Measurements from ENCODE around the gene HSPA12B. TPM values are rescaled to one million over a fixed set of nuclear protein-coding genes. Genes with fewer than 3 reads are reported as not detected.
A peak's percentile ranks its signal among the peaks of the same experiment; 100 is the strongest.

Gene HSPA12B
- total RNA-seq, 1 donor from 2014 or later: 14.6 TPM

DNA sequence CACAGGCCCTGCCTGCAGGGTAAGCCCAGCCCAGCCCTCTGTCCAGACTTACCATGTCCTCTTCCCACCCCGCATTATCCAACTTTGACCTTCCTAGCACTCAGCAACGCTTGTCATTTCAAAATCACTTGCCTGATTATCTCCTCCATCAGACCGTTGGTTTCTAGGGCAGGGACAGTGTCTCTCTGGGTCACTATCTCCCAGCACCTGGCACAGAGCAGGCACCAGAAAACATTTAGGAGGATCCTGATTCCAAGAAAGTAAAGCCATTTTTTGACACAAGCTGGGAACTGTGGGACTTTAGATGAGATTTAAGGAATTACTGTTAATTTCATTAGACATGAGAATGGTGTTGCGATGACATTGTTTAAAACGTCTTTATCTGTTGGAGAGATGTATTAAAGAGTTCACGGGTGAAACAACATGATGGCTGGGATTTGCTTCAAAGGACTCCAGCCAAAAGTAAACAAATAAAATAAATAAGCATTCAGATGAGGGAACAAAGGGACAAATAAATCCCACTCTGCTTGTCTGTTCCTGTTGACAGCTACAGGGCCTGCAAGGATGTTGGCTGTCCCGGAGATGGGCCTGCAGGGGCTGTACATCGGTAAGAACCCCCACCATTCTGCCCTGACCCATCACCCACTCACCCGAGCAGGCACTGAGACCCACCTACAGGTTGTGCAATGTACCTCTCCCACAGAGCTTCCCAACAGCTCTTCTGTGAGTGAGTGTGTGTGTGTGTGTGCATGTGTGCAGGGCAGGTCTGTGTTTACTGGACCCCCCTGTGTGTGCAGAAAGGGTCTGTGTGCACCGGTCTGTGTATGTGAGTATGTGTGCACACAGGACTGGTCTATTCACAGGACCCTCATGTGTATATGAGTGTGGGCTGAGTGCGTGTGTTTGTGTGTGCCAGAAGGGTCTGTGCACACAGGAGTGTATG lies 5.9 kb downstream of the HSPA12B start:
- Histone ChIP-seq H3K9me3 (ENCODE audit: control insufficient read depth in 3 of 3, low read length in 3 of 3) (no peaks in the 10 kb centered on the region), H3K9ac (ENCODE audit: low read depth in 1 of 3, low read length in 3 of 3) (no peak overlapping the region), H3K27ac (ENCODE audit: low read depth, low read length) (no peak overlapping the region), H3K4me3 (ENCODE audit: low read length in 3 of 3) (no peak overlapping the region), H3K4me1 (ENCODE audit: control insufficient read depth in 3 of 3, insufficient read depth in 3 of 3, low read length in 3 of 3) (peaks cover 22 to 29% (median 23%) of the 10 kb centered on the region in 3 donors), H3K36me3 (ENCODE audit: control insufficient read depth in 3 of 3, insufficient read depth in 3 of 3, low read length in 3 of 3) (no peaks in the 10 kb centered on the region), H3K27me3 (ENCODE audit: control insufficient read depth in 3 of 3, insufficient read depth in 3 of 3, low read length in 3 of 3) (peaks cover 3 to 4% (median 3%) of the 10 kb centered on the region in 3 donors)

- Histone ChIP-seq H3K4me1 (ENCODE audit: control insufficient read depth in 3 of 3, insufficient read depth in 3 of 3, low read length in 3 of 3) (peaks cover 21 to 31% (median 22%) of the 10 kb centered on the region in 3 donors), H3K9me3 (ENCODE audit: control insufficient read depth in 3 of 3, low read length in 3 of 3) (no peaks in the 10 kb centered on the region)
Measured at GRCh38 chr20:3739054-3739925, 6.8 kb downstream of the HSPA12B start.

GRCh38 chr20:3739926-3740451 lies 7.5 kb downstream of the HSPA12B start:
- Histone ChIP-seq H3K9ac (ENCODE audit: low read depth in 1 of 3, low read length in 3 of 3) (peak overlapping the region in 1 of 3 donors; percentile 40), H3K36me3 (ENCODE audit: control insufficient read depth in 3 of 3, insufficient read depth in 3 of 3, low read length in 3 of 3) (peaks cover 0 to 6% (median 0%) of the 10 kb centered on the region in 3 donors), H3K27me3 (ENCODE audit: control insufficient read depth in 3 of 3, insufficient read depth in 3 of 3, low read length in 3 of 3) (peaks cover 0 to 5% (median 4%) of the 10 kb centered on the region in 3 donors), H3K4me1 (ENCODE audit: control insufficient read depth in 3 of 3, insufficient read depth in 3 of 3, low read length in 3 of 3) (peaks cover 21 to 30% (median 21%) of the 10 kb centered on the region in 3 donors), H3K9me3 (ENCODE audit: control insufficient read depth in 3 of 3, low read length in 3 of 3) (no peaks in the 10 kb centered on the region), H3K4me3 (ENCODE audit: low read length in 3 of 3) (no peak overlapping the region), H3K27ac (ENCODE audit: low read depth, low read length) (peak overlapping the region; percentile 54)

More at GRCh38 chr20:3739054-3739925, 6.8 kb downstream of the HSPA12B start:
- Histone ChIP-seq H3K4me3 (ENCODE audit: low read length in 3 of 3) (no peak overlapping the region), H3K27ac (ENCODE audit: low read depth, low read length) (peak overlapping the region; percentile 54), H3K36me3 (ENCODE audit: control insufficient read depth in 3 of 3, insufficient read depth in 3 of 3, low read length in 3 of 3) (peaks cover 0 to 5% (median 0%) of the 10 kb centered on the region in 3 donors), H3K27me3 (ENCODE audit: control insufficient read depth in 3 of 3, insufficient read depth in 3 of 3, low read length in 3 of 3) (peaks cover 0 to 5% (median 4%) of the 10 kb centered on the region in 3 donors), H3K9ac (ENCODE audit: low read depth in 1 of 3, low read length in 3 of 3) (peak overlapping the region in 1 of 3 donors; percentile 40)

DNA sequence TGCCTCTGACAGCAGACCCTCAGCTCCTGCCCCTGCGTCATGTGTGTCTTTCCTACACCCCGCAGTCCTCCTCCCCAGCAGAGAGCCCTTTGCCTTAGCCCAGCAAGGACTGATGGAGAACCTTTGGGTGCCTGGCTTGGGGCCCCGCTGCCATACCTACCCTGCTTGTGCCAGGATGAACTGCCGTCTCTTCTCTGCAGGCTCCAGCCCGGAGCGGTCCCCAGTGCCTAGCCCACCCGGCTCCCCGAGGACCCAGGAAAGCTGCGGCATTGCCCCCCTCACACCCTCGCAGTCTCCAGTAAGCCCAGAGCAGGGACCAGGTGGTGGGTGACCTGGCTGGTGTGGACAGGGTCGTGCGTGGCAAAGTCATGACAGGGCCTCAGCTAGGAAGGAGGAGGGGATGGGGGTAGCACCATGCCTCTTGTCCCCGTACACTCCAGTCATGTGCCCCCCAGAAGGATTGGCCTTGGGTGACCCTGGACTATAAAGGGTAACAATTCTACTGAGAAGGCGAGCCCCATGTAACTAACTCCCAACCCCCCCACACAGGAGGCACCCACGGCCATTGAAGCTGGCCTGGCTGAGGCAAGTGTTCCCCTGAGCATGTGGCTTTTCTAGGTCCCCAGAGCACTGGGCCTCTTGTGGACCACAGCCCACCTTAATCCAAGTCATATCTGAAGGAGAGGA lies 8.3 kb downstream of the HSPA12B start:
- Histone ChIP-seq H3K27ac (ENCODE audit: low read depth, low read length) (no peak overlapping the region), H3K9ac (ENCODE audit: low read depth in 1 of 3, low read length in 3 of 3) (no peak overlapping the region), H3K36me3 (ENCODE audit: control insufficient read depth in 3 of 3, insufficient read depth in 3 of 3, low read length in 3 of 3) (peaks cover 0 to 6% (median 1%) of the 10 kb centered on the region in 3 donors), H3K4me3 (ENCODE audit: low read length in 3 of 3) (no peak overlapping the region), H3K27me3 (ENCODE audit: control insufficient read depth in 3 of 3, insufficient read depth in 3 of 3, low read length in 3 of 3) (peaks cover 0 to 6% (median 6%) of the 10 kb centered on the region in 3 donors), H3K9me3 (ENCODE audit: control insufficient read depth in 3 of 3, low read length in 3 of 3) (no peaks in the 10 kb centered on the region), H3K4me1 (ENCODE audit: control insufficient read depth in 3 of 3, insufficient read depth in 3 of 3, low read length in 3 of 3) (peaks cover 19 to 28% (median 21%) of the 10 kb centered on the region in 3 donors)

- Histone ChIP-seq H3K4me3 (ENCODE audit: low read length in 3 of 3) (no peak overlapping the region), H3K36me3 (ENCODE audit: control insufficient read depth in 3 of 3, insufficient read depth in 3 of 3, low read length in 3 of 3) (peaks cover 0 to 7% (median 5%) of the 10 kb centered on the region in 3 donors), H3K27me3 (ENCODE audit: control insufficient read depth in 3 of 3, insufficient read depth in 3 of 3, low read length in 3 of 3) (peaks cover under 1 to 9% (median 5%) of the 10 kb centered on the region in 3 donors), H3K9me3 (ENCODE audit: control insufficient read depth in 3 of 3, low read length in 3 of 3) (no peaks in the 10 kb centered on the region), H3K27ac (ENCODE audit: low read depth, low read length) (no peak overlapping the region), H3K4me1 (ENCODE audit: control insufficient read depth in 3 of 3, insufficient read depth in 3 of 3, low read length in 3 of 3) (peaks cover 15 to 25% (median 16%) of the 10 kb centered on the region in 3 donors), H3K9ac (ENCODE audit: low read depth in 1 of 3, low read length in 3 of 3) (no peak overlapping the region)
Measured at GRCh38 chr20:3741836-3742458, 9.5 kb downstream of the HSPA12B start.

GRCh38 chr20:3743251-3743650 lies 10.8 kb downstream of the HSPA12B start:
- Histone ChIP-seq H3K9me3 (ENCODE audit: control insufficient read depth in 3 of 3, low read length in 3 of 3) (no peaks in the 10 kb centered on the region), H3K27me3 (ENCODE audit: control insufficient read depth in 3 of 3, insufficient read depth in 3 of 3, low read length in 3 of 3) (peaks cover 8 to 11% (median 9%) of the 10 kb centered on the region in 3 donors), H3K36me3 (ENCODE audit: control insufficient read depth in 3 of 3, insufficient read depth in 3 of 3, low read length in 3 of 3) (peaks cover 0 to 15% (median 8%) of the 10 kb centered on the region in 3 donors), H3K4me3 (ENCODE audit: low read length in 3 of 3) (no peak overlapping the region), H3K27ac (ENCODE audit: low read depth, low read length) (no peak overlapping the region), H3K9ac (ENCODE audit: low read depth in 1 of 3, low read length in 3 of 3) (no peak overlapping the region), H3K4me1 (ENCODE audit: control insufficient read depth in 3 of 3, insufficient read depth in 3 of 3, low read length in 3 of 3) (peaks cover 15 to 22% (median 16%) of the 10 kb centered on the region in 3 donors)

GRCh38 chr20:3744037-3744436 lies 11.6 kb downstream of the HSPA12B start:
- no peak overlapping the region for H3K9ac ChIP-seq (ENCODE audit: low read depth in 1 of 3, low read length in 3 of 3)
- H3K4me1 ChIP-seq (ENCODE audit: control insufficient read depth in 3 of 3, insufficient read depth in 3 of 3, low read length in 3 of 3): peaks cover 11 to 18% (median 13%) of the 10 kb centered on the region in 3 donors
- no peaks in the 10 kb centered on the region for H3K9me3 ChIP-seq (ENCODE audit: control insufficient read depth in 3 of 3, low read length in 3 of 3)
- H3K36me3 ChIP-seq (ENCODE audit: control insufficient read depth in 3 of 3, insufficient read depth in 3 of 3, low read length in 3 of 3): peaks cover 0 to 17% (median 8%) of the 10 kb centered on the region in 3 donors
- no peak overlapping the region for H3K27ac ChIP-seq (ENCODE audit: low read depth, low read length)
- peaks cover 14 to 16% (median 16%) of the 10 kb centered on the region in 3 donors for H3K27me3 ChIP-seq (ENCODE audit: control insufficient read depth in 3 of 3, insufficient read depth in 3 of 3, low read length in 3 of 3)
- H3K4me3 ChIP-seq (ENCODE audit: low read length in 3 of 3): no peak overlapping the region

DNA sequence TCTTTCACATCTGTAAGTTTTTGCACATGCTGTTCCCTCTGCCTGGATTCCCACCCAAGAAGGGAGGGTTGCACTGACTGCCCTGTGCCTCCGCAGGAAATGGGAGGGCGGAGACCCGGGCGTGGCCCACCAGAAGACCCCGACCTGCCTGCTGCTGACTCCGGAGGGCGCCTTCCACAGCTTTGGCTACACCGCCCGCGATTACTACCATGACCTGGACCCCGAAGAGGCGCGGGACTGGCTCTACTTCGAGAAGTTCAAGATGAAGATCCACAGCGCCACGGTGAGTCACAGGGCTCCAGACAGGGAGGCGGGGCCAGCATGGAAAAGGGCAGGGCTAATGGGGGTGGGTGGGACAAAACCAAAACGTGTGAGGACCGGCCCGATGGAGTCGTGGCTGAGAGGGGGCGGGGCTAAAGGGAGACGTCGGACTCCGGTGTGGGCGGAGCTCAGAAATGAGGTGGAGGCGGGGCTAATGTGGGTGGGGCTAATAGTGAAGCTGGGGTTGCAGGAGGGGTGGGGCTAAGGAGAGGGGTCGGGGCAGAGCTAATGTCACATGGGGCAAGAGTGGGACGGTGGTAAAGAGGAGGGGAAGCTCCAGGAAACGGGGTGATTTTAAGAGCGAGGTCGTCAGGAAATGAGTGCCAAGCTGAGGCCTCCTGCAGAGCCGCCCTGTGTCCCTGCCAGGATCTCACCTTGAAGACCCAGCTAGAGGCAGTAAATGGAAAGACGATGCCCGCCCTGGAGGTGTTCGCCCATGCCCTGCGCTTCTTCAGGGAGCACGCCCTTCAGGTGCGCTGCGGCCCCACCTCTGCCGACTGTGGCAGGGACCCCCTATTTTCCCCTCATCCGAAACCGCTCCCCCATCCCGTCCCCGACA lies 12.6 kb downstream of the HSPA12B start:
- peaks cover 5 to 11% (median 8%) of the 10 kb centered on the region in 3 donors for H3K4me1 ChIP-seq (ENCODE audit: control insufficient read depth in 3 of 3, insufficient read depth in 3 of 3, low read length in 3 of 3)
- no peak overlapping the region for H3K27ac ChIP-seq (ENCODE audit: low read depth, low read length)
- H3K9ac ChIP-seq (ENCODE audit: low read depth in 1 of 3, low read length in 3 of 3): no peak overlapping the region
- no peak overlapping the region for H3K4me3 ChIP-seq (ENCODE audit: low read length in 3 of 3)
- H3K27me3 ChIP-seq (ENCODE audit: control insufficient read depth in 3 of 3, insufficient read depth in 3 of 3, low read length in 3 of 3): peaks cover 17 to 26% (median 24%) of the 10 kb centered on the region in 3 donors
- H3K36me3 ChIP-seq (ENCODE audit: control insufficient read depth in 3 of 3, insufficient read depth in 3 of 3, low read length in 3 of 3): peaks cover 0 to 17% (median 8%) of the 10 kb centered on the region in 3 donors
- no peaks in the 10 kb centered on the region for H3K9me3 ChIP-seq (ENCODE audit: control insufficient read depth in 3 of 3, low read length in 3 of 3)
